Neural progenitor cell (in vitro differentiated cells): ENCODE measurements around the gene ADRA2A. TPM values are rescaled to one million over a fixed set of nuclear protein-coding genes. Genes with fewer than 3 reads are reported as not detected.

ENCODE experiments used
- DNase-seq: peaks from one replicate; pipeline ENCODE4 v3.0.0-alpha.2; 2016; ENCODE audit warnings: low spot score
- H2AFZ ChIP-seq: fragments of 200-600 bp; sonication (generic); replicated peaks from 2 replicates; pipeline ENCODE4 v1.6.1; 2016; ENCODE audit warnings: antibody characterized with exemption
- H3F3A ChIP-seq: fragments of 200-600 bp; sonication (generic); 2 replicates; pipeline ENCODE4 v1.6.1; 2016; ENCODE audit warnings: antibody characterized with exemption, low read depth
- H3K27ac ChIP-seq: fragments of 200-600 bp; sonication (generic); 2 replicates; pipeline ENCODE4 v1.5.1; 2016; ENCODE audit warnings: mild to moderate bottlenecking
- H3K27me3 ChIP-seq: fragments of 200-600 bp; sonication (generic); 2 replicates; pipeline ENCODE4 v1.6.1; 2016; ENCODE audit warnings: mild to moderate bottlenecking, moderate library complexity
- H3K36me3 ChIP-seq: fragments of 200-600 bp; sonication (generic); 2 replicates; pipeline ENCODE4 v1.5.1; 2016
- H3K4me1 ChIP-seq: fragments of 200-600 bp; sonication (generic); 2 replicates; pipeline ENCODE4 v1.6.1; 2016; ENCODE audit warnings: mixed run types
- H3K4me2 ChIP-seq: fragments of 200-600 bp; sonication (generic); 2 replicates; pipeline ENCODE4 v1.6.1; 2016
- H3K4me3 ChIP-seq: fragments of 200-600 bp; sonication (generic); 2 replicates; pipeline ENCODE4 v1.5.1; 2016
- H3K79me2 ChIP-seq: fragments of 200-600 bp; sonication (generic); 2 replicates; pipeline ENCODE4 v1.6.1; 2016; ENCODE audit warnings: low read depth
- H3K9ac ChIP-seq: fragments of 200-600 bp; sonication (generic); 2 replicates; pipeline ENCODE4 v1.6.1; 2016
- H3K9me3 ChIP-seq: fragments of 200-600 bp; sonication (generic); 2 replicates; pipeline ENCODE4 v1.5.1; 2016; ENCODE audit warnings: low read depth
- H4K20me1 ChIP-seq: fragments of 200-600 bp; sonication (generic); 2 replicates; pipeline ENCODE4 v1.6.1; 2016; ENCODE audit warnings: low read depth
- H3K27ac Mint-ChIP-seq: 3 replicates; pipeline ENCODE4 v1.8.0; 2021; ENCODE audit warnings: mixed read lengths
- H3K27me3 Mint-ChIP-seq: 2 replicates; pipeline ENCODE4 v1.8.0; 2022; ENCODE audit warnings: low read depth, mild to moderate bottlenecking, inconsistent platforms, moderate library complexity, mixed read lengths; ENCODE audit not compliant: insufficient read depth
- H3K36me3 Mint-ChIP-seq: 3 replicates; pipeline ENCODE4 v1.8.0; 2021; ENCODE audit warnings: mixed read lengths
- H3K4me1 Mint-ChIP-seq: 3 replicates; pipeline ENCODE4 v1.8.0; 2021; ENCODE audit warnings: mixed read lengths
- H3K4me3 Mint-ChIP-seq: 3 replicates; pipeline ENCODE4 v1.8.0; 2021; ENCODE audit warnings: mild to moderate bottlenecking, moderate library complexity, mixed read lengths
- H3K9me3 Mint-ChIP-seq: 3 replicates; pipeline ENCODE4 v1.8.0; 2020; ENCODE audit warnings: mixed read lengths
- EZH2 ChIP-seq: fragments of 200-600 bp; sonication (generic); IDR thresholded peaks from 2 replicates; pipeline ENCODE4 v1.6.1; 2017; ENCODE audit warnings: antibody characterized with exemption, mild to moderate bottlenecking, moderate library complexity
- EZH2phosphoT487 ChIP-seq: fragments of 200-600 bp; sonication (generic); IDR thresholded peaks from 2 replicates; pipeline ENCODE4 v1.6.1; 2017; ENCODE audit warnings: antibody characterized with exemption
- total RNA-seq: library from RNA; depleted of rRNA; stranded (reverse); fragments of >200 nt; gene quantifications from 2 replicates; pipeline ENCODE4 v1.2.3, GENCODE V29; 2015; ENCODE audit warnings: low replicate concordance
- TF ChIP-seq, protein P1 (sequence below): fragments of 200-600 bp; sonication (generic); IDR thresholded peaks from 2 replicates; pipeline ENCODE4 v1.5.1; 2017; ENCODE audit warnings: antibody characterized with exemption, mild to moderate bottlenecking

The ADRA2A gene
- total RNA-seq, 1 donor from 2014 or later = not detected

DNA sequence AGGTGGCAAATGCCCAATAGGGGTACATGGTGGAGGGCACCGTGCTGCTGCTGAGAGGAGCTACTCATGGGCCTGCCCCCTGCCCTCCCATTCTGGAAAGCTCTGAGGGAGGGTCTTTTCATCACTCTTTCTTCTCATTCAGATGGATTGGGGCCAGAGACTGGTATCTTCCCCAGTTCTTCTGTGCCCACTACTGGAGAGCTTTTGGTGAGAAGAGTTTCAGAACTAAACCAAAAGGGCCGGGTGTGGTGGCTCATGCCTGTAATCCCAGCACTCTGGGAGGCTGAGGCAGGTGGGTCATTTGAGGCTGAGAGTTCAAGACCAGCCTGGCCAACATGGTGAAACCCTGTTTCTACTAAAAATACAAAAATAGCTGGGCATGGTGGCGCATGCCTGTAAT, 12.5 kb downstream of the ADRA2A start:
- no peak for DNase-seq
- Histone ChIP-seq H3K9ac (no peak overlapping the region), H3K4me3 (no peak overlapping the region), H3K27me3 (no peaks in the 10 kb centered on the region), H2AFZ (no peak overlapping the region), H3K4me1 (no peaks in the 10 kb centered on the region), H3K36me3 (no peaks in the 10 kb centered on the region), H3K27ac (no peak overlapping the region), H3F3A (no peaks in the 10 kb centered on the region), H4K20me1 (no peaks in the 10 kb centered on the region), H3K79me2 (no peaks in the 10 kb centered on the region), H3K9me3 (no peaks in the 10 kb centered on the region), H3K4me2 (no peak overlapping the region)
- Mint-ChIP-seq H3K27ac (no peak overlapping the region), H3K4me1 (no peaks in the 10 kb centered on the region), H3K4me3 (no peak overlapping the region), H3K36me3 (no peaks in the 10 kb centered on the region), H3K27me3 (peaks cover 1% of the 10 kb centered on the region), H3K9me3 (peaks cover 4% of the 10 kb centered on the region)
- TF ChIP-seq EZH2 (no peak), EZH2phosphoT487 (no peak)
- TF ChIP-seq, protein P1, sequence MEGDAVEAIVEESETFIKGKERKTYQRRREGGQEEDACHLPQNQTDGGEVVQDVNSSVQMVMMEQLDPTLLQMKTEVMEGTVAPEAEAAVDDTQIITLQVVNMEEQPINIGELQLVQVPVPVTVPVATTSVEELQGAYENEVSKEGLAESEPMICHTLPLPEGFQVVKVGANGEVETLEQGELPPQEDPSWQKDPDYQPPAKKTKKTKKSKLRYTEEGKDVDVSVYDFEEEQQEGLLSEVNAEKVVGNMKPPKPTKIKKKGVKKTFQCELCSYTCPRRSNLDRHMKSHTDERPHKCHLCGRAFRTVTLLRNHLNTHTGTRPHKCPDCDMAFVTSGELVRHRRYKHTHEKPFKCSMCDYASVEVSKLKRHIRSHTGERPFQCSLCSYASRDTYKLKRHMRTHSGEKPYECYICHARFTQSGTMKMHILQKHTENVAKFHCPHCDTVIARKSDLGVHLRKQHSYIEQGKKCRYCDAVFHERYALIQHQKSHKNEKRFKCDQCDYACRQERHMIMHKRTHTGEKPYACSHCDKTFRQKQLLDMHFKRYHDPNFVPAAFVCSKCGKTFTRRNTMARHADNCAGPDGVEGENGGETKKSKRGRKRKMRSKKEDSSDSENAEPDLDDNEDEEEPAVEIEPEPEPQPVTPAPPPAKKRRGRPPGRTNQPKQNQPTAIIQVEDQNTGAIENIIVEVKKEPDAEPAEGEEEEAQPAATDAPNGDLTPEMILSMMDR = no peak

DNA sequence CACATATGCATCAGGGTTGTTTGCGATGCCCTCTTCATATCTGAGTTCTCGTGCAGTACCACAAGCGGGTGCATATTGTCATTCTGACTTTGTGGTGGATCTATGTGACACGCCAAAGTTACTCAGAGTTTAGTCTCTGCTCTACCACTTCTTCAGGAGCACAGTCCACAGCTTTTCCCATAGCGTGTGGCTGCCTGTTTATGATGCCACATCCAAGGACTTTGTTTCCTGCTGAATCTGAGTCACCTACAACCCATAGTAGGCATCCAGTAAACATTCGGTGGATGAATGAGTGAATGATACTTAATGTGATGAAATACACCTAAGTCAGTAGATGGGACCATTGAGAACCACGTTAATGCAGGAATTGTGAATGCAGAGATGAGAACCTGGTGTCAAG, 15.0 kb downstream of the ADRA2A start:
- no peaks in the 10 kb centered on the region for H3K9me3 ChIP-seq
- no peak overlapping the region for H3K9ac ChIP-seq
- Mint-ChIP-seq H3K27ac (no peak overlapping the region), H3K9me3 (peaks cover under 1% of the 10 kb centered on the region), H3K27me3 (no peaks in the 10 kb centered on the region), H3K4me1 (no peaks in the 10 kb centered on the region), H3K4me3 (no peak overlapping the region), H3K36me3 (no peaks in the 10 kb centered on the region)
- H4K20me1 ChIP-seq = no peaks in the 10 kb centered on the region
- H3K4me1 ChIP-seq = no peaks in the 10 kb centered on the region
- H3K27ac ChIP-seq = no peak overlapping the region
- no peaks in the 10 kb centered on the region for H3F3A ChIP-seq
- H3K4me3 ChIP-seq = no peak overlapping the region
- no peaks in the 10 kb centered on the region for H3K36me3 ChIP-seq
- no peaks in the 10 kb centered on the region for H3K27me3 ChIP-seq
- no peak for DNase-seq
- no peak overlapping the region for H2AFZ ChIP-seq
- H3K4me2 ChIP-seq = no peak overlapping the region
- no peaks in the 10 kb centered on the region for H3K79me2 ChIP-seq
- TF ChIP-seq, protein P1 = no peak
- TF ChIP-seq EZH2 (no peak), EZH2phosphoT487 (no peak)

DNA sequence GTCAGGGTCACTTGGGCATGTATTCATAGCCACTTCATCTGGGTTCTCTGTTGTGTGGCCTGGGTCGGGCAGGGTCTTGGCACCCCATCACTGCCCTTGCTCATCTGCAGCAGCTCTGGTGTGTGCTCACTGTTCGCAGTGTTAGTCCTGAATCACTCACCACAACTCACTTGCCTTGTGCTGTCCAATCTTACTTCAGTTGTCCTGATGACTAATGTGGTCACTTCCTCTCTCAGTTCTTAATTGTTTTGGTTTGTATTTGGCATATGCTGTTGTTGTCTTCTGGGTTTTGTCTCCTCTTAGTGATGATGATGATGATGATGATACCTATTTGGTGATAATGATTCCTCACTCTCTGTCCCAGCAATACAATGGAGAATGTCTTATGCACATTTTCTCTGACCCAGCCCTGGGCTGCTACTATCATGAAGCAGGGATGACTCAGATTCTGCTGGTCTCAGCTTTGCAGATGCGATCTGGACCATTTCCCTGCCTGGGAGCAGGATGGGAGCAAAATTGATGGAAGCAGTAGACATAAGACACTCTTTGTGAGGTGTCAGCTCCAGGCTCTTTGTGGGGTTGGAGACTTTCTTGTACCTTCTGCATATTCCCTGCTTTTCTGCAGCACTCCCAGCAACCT, 17.0 kb downstream of the ADRA2A start:
- Histone ChIP-seq H3K4me1 (no peaks in the 10 kb centered on the region), H3F3A (no peaks in the 10 kb centered on the region), H3K4me3 (no peak overlapping the region), H3K4me2 (no peak overlapping the region), H3K9ac (no peak overlapping the region), H3K9me3 (no peaks in the 10 kb centered on the region), H3K79me2 (no peaks in the 10 kb centered on the region), H2AFZ (no peak overlapping the region), H3K27ac (no peak overlapping the region), H3K36me3 (no peaks in the 10 kb centered on the region), H4K20me1 (no peaks in the 10 kb centered on the region), H3K27me3 (no peaks in the 10 kb centered on the region)
- H3K27ac Mint-ChIP-seq = no peak overlapping the region
- no peaks in the 10 kb centered on the region for H3K9me3 Mint-ChIP-seq
- TF ChIP-seq EZH2 = no peak
- TF ChIP-seq, protein P1 = no peak
- no peak for TF ChIP-seq EZH2phosphoT487
- H3K4me3 Mint-ChIP-seq = no peak overlapping the region
- H3K4me1 Mint-ChIP-seq = no peaks in the 10 kb centered on the region
- no peak for DNase-seq
- H3K27me3 Mint-ChIP-seq = peaks cover 5% of the 10 kb centered on the region
- no peaks in the 10 kb centered on the region for H3K36me3 Mint-ChIP-seq
